ENCODE measurements around the gene PTPRK.

DNA sequence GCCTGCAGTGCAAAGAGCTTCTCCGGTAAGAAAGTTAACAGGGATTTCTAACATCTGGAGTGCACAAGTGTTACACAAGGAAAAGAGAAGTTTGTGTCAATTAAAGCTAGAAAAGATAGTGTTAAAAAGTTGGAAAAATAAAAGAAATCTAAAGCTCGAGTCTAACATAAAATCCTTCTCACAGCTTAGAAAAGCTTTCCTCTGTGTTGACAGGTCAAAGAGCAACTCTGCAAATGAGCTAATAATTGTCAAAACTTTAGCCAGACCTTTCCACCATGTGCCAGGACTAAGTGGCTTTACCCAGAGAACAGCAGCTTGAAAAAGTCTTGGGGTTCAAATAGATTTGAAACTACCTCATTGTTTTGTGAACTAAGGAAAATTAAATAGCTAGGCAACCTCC is 14.8 kb downstream of the PTPRK start:
- TF ChIP-seq, protein P1, sequence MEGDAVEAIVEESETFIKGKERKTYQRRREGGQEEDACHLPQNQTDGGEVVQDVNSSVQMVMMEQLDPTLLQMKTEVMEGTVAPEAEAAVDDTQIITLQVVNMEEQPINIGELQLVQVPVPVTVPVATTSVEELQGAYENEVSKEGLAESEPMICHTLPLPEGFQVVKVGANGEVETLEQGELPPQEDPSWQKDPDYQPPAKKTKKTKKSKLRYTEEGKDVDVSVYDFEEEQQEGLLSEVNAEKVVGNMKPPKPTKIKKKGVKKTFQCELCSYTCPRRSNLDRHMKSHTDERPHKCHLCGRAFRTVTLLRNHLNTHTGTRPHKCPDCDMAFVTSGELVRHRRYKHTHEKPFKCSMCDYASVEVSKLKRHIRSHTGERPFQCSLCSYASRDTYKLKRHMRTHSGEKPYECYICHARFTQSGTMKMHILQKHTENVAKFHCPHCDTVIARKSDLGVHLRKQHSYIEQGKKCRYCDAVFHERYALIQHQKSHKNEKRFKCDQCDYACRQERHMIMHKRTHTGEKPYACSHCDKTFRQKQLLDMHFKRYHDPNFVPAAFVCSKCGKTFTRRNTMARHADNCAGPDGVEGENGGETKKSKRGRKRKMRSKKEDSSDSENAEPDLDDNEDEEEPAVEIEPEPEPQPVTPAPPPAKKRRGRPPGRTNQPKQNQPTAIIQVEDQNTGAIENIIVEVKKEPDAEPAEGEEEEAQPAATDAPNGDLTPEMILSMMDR (IDR thresholded peaks at IDR 0.05), result no peak
- no peak for TF ChIP-seq EZH2 (IDR thresholded peaks at IDR 0.05; ENCODE audit: borderline replicate concordance, insufficient read depth, low read depth, low read length, poor library complexity, severe bottlenecking)
